ENCODE measurements around the gene RAPGEF5.

GRCh38 chr7:22302951-22303423 is 54.0 kb downstream of the RAPGEF5 start:
- TF ChIP-seq CTCF (IDR thresholded peaks at IDR 0.05; ENCODE audit: low read length) (no peak), EZH2phosphoT487 (IDR thresholded peaks at IDR 0.05; ENCODE audit: low read length) (no peak), EZH2 (optimal IDR thresholded peaks at IDR 0.05; ENCODE audit: low read depth, low read length) (no peak)
